C4-2B (cell line): ENCODE results near the gene STIP1.

Experiments used
- H3K27ac ChIP-seq: fragments of 450-650 bp; 2 replicates; pipeline ENCODE4 v1.5.1; 2017
- ZFX ChIP-seq: fragments of 450-650 bp; IDR thresholded peaks from 2 replicates; pipeline ENCODE4 v1.6.1; 2017
- TF ChIP-seq, protein P1 (sequence below): fragments of 450-650 bp; conservative IDR thresholded peaks from 2 replicates; pipeline ENCODE4 v1.5.1; 2017; ENCODE audit warnings: mild to moderate bottlenecking

Gene STIP1

DNA sequence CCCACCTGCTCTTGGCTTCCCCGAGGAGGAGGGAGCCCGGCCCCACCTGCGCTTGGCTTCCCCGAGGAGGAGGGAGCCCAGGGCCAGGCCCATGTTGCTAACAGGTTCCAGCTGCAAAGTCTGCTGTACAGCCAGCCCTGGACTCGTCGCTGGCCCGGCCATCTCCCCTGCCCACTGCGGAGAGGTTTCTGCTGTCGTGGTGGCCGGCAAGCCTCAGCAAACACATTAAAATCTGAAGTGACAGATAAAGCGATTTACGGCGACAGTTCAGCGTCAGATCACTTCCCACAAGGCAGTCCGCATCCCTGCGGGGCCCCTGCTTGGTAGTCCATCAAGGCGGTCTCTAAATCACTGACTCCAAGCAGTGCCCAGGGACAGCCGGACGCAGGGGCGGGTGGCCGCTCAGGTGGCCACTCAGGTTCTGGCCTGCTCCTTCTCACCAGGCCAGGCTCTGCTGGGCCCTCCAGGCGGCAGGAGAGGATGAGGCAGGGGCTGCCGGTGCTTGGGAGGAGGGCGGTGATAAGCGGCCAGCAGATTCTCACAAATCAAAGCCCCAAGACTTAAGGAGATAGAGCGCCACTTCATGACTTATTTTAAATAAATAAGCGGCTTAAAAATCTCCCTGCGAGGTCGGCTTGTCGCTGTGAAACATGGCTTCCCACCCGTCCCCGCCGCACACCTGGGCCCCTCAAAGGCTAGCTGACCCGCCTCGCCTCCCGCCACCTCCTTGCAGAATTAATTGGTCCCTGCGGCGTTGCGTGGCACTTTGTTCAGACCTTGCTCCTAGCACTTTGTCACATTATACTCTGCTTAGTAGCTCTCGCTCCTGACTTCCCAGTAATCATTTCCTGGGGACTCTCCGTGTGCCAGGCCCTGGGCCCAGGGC, 41.1 kb upstream of the STIP1 start:
- TF ChIP-seq ZFX: no peak
- TF ChIP-seq, protein P1, sequence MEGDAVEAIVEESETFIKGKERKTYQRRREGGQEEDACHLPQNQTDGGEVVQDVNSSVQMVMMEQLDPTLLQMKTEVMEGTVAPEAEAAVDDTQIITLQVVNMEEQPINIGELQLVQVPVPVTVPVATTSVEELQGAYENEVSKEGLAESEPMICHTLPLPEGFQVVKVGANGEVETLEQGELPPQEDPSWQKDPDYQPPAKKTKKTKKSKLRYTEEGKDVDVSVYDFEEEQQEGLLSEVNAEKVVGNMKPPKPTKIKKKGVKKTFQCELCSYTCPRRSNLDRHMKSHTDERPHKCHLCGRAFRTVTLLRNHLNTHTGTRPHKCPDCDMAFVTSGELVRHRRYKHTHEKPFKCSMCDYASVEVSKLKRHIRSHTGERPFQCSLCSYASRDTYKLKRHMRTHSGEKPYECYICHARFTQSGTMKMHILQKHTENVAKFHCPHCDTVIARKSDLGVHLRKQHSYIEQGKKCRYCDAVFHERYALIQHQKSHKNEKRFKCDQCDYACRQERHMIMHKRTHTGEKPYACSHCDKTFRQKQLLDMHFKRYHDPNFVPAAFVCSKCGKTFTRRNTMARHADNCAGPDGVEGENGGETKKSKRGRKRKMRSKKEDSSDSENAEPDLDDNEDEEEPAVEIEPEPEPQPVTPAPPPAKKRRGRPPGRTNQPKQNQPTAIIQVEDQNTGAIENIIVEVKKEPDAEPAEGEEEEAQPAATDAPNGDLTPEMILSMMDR: no peak
- H3K27ac ChIP-seq: no peak overlapping the region

GRCh38 chr11:64146036-64146955, 39.7 kb upstream of the STIP1 start:
- no peak overlapping the region for H3K27ac ChIP-seq
- TF ChIP-seq, protein P1: peak; percentile 92
- TF ChIP-seq ZFX: no peak

- H3K27ac ChIP-seq: no peak overlapping the region
Measured at GRCh38 chr11:64148226-64148916, 37.6 kb upstream of the STIP1 start.

GRCh38 chr11:64148917-64149617, 36.9 kb upstream of the STIP1 start:
- no peak overlapping the region for H3K27ac ChIP-seq

More at GRCh38 chr11:64148226-64148916, 37.6 kb upstream of the STIP1 start:
- no peak for TF ChIP-seq ZFX
- TF ChIP-seq, protein P1: peak; percentile 95

GRCh38 chr11:64150051-64150450, 35.9 kb upstream of the STIP1 start:
- no peak overlapping the region for H3K27ac ChIP-seq
- TF ChIP-seq, protein P1: no peak
- TF ChIP-seq ZFX: no peak

More at GRCh38 chr11:64148917-64149617, 36.9 kb upstream of the STIP1 start:
- TF ChIP-seq, protein P1: peak; percentile 80
- no peak for TF ChIP-seq ZFX

DNA sequence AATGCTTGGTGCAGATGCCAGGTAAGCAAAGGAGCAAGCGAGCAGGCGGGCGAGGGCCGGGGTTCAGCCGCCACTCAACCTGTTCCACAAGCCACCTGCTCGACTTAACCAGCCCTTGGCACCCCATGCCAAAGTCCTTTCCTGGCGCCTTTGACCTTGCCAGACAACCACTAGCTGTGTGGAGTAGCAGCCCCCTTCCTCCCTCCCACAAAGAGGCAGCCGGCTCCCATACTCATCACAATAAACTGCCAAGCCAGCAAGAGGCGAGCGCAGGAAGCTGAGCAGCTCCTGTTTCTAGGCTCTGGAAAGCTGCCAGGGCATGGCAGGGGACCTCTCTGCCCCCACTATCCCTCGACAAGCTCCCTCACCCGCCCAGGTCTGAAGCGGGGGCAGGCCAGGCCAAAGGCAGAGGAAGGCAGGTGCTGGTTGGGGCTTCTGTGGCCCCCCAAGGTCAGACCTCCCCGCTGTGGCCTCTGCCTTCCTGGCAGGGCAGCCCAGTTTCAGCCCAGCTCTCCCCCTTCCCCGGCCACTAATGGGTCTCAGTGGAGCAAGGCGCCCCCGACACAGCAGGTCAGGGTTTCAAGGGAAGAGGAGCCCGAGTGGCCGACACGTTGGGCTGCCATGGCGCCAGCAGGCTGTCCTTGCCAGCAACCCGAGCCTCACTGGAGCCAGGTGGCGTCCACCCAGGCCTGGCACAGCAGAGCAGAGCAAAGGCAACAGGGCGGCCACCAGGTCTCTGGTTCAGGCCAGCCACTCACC, 35.3 kb upstream of the STIP1 start:
- TF ChIP-seq, protein P1: no peak
- no peak for TF ChIP-seq ZFX
- no peak overlapping the region for H3K27ac ChIP-seq
